HepG2 (cell line): ENCODE data around the gene ZACN. TPM values are rescaled to one million over a fixed set of nuclear protein-coding genes. Genes with fewer than 3 reads are reported as not detected.

Experiments used
- ARNTL ChIP-seq: sonication (generic); formaldehyde crosslinking; IDR thresholded peaks from 2 replicates; pipeline ENCODE4 v1.4.0; 2020; ENCODE audit warnings: mild to moderate bottlenecking, missing genetic modification reagents
- CENPBD1 ChIP-seq: sonication (generic); formaldehyde crosslinking; IDR thresholded peaks from 2 replicates; pipeline ENCODE4 v1.8.0; 2022; ENCODE audit warnings: missing genetic modification reagents, low read depth, mild to moderate bottlenecking, borderline replicate concordance
- CHCHD3 ChIP-seq: sonication (generic); formaldehyde crosslinking; IDR thresholded peaks from 2 replicates; pipeline ENCODE4 v1.8.0; 2022; ENCODE audit warnings: mild to moderate bottlenecking, missing genetic modification reagents, moderate library complexity
- ETV5 ChIP-seq: IDR thresholded peaks from 2 replicates; pipeline ENCODE4 v1.6.1; 2018; ENCODE audit warnings: missing biosample characterization, missing genetic modification reagents, inconsistent platforms, borderline replicate concordance
- GABPA ChIP-seq, 2 experiments: IDR thresholded peaks; 2 replicates each; pipeline ENCODE4 v1.6.1; 2011 to 2016; ENCODE audit warnings: low read depth in 2 of 2, low read length in 1 of 2, missing biosample characterization in 1 of 2, missing genetic modification characterization in 1 of 2
- IKZF4 ChIP-seq: sonication (generic); formaldehyde crosslinking; IDR thresholded peaks from 2 replicates; pipeline ENCODE4 v1.5.1; 2020; ENCODE audit warnings: borderline replicate concordance, mild to moderate bottlenecking, low read depth, missing genetic modification reagents; ENCODE audit errors: not compliant biosample characterization
- KAT8 ChIP-seq: IDR thresholded peaks from 2 replicates; pipeline ENCODE4 v1.6.1; 2016; ENCODE audit warnings: missing genetic modification reagents, missing compliant biosample characterization
- MEF2D ChIP-seq: sonication (generic); formaldehyde crosslinking; IDR thresholded peaks from 2 replicates; pipeline ENCODE4 v1.5.1; 2020; ENCODE audit warnings: mild to moderate bottlenecking, missing genetic modification reagents
- MNT ChIP-seq: fragments of 450-650 bp; IDR thresholded peaks from 2 replicates; pipeline ENCODE4 v1.6.1; 2016
- NAIF1 ChIP-seq: sonication (generic); formaldehyde crosslinking; IDR thresholded peaks from 2 replicates; pipeline ENCODE4 v1.5.0; 2020; ENCODE audit warnings: mild to moderate bottlenecking, missing genetic modification reagents, borderline replicate concordance
- NCOA1 ChIP-seq: sonication (generic); formaldehyde crosslinking; IDR thresholded peaks from 2 replicates; pipeline ENCODE4 v1.9.0; 2021; ENCODE audit warnings: missing genetic modification reagents
- NFATC3 ChIP-seq: sonication (generic); formaldehyde crosslinking; IDR thresholded peaks from 2 replicates; pipeline ENCODE4 v1.5.1; 2020; ENCODE audit warnings: mild to moderate bottlenecking, missing genetic modification reagents
- NR1H2 ChIP-seq: sonication (generic); formaldehyde crosslinking; IDR thresholded peaks from 2 replicates; pipeline ENCODE4 v1.8.1; 2022; ENCODE audit warnings: low read depth, missing genetic modification reagents, borderline replicate concordance
- NR2F2 ChIP-seq: IDR thresholded peaks from 2 replicates; pipeline ENCODE4 v1.6.1; 2012; ENCODE audit warnings: low read depth, inconsistent platforms, borderline replicate concordance
- NRL ChIP-seq: sonication (generic); formaldehyde crosslinking; IDR thresholded peaks from 2 replicates; pipeline ENCODE4 v1.5.0; 2020; ENCODE audit warnings: missing genetic modification reagents, mild to moderate bottlenecking, moderate library complexity, borderline replicate concordance
- PITX1 ChIP-seq: sonication (generic); formaldehyde crosslinking; IDR thresholded peaks from 2 replicates; pipeline ENCODE4 v1.5.1; 2020; ENCODE audit warnings: mild to moderate bottlenecking, missing genetic modification reagents
- REPIN1 ChIP-seq: sonication (generic); formaldehyde crosslinking; IDR thresholded peaks from 2 replicates; pipeline ENCODE4 v1.8.0; 2022; ENCODE audit warnings: missing genetic modification reagents, low read depth, mild to moderate bottlenecking, borderline replicate concordance
- SOX13 ChIP-seq, 3 experiments: fragments of 450-650 bp in 1 of 3; sonication (generic) in 1 of 3; formaldehyde crosslinking in 1 of 3; IDR thresholded peaks in 2 of 3; conservative IDR thresholded peaks in 1 of 3; 2 replicates each; pipeline versions ENCODE4 v1.5.0 to v1.6.1; 2016 to 2020; ENCODE audit warnings: antibody characterized with exemption in 1 of 3, mild to moderate bottlenecking in 1 of 3, missing compliant biosample characterization in 1 of 3, missing genetic modification reagents in 1 of 3, moderate library complexity in 1 of 3
- ZBTB14 ChIP-seq: sonication (generic); formaldehyde crosslinking; IDR thresholded peaks from 2 replicates; pipeline ENCODE4 v1.4.0; 2020; ENCODE audit warnings: missing genetic modification reagents
- ZIK1 ChIP-seq: sonication (generic); formaldehyde crosslinking; IDR thresholded peaks from 2 replicates; pipeline ENCODE4 v1.5.0; 2020; ENCODE audit warnings: mild to moderate bottlenecking, low read depth, missing genetic modification reagents, borderline replicate concordance
- ZNF280D ChIP-seq: sonication (generic); formaldehyde crosslinking; IDR thresholded peaks from 2 replicates; pipeline ENCODE4 v1.5.1; 2020; ENCODE audit warnings: mild to moderate bottlenecking, missing genetic modification reagents
- ZNF572 ChIP-seq: sonication (generic); formaldehyde crosslinking; IDR thresholded peaks from 2 replicates; pipeline ENCODE4 v1.5.1; 2020; ENCODE audit warnings: mild to moderate bottlenecking, missing genetic modification reagents
- polyA plus RNA-seq, 8 experiments: library from polyadenylated mRNA; depleted of rRNA in 3 of 8; stranded (reverse) in 7 of 8; unstranded in 1 of 8; fragments of >200 nt; fragmentation: Illumina TruSeq in 4 of 8; extraction: Trizol in 4 of 8; gene quantifications; 2 replicates each; pipeline versions ENCODE4 v1.2.1 to v1.2.3, GENCODE V29; 2011 to 2016; ENCODE audit warnings: low read depth in 4 of 8, missing spikeins in 1 of 8, mixed read lengths in 1 of 8; ENCODE audit not compliant: insufficient read depth in 1 of 8
- total RNA-seq, 5 experiments: library from RNA; depleted of rRNA; stranded (reverse); fragments of >200 nt; fragmentation: Illumina TruSeq; extraction: Trizol; gene quantifications; 2 replicates each; pipeline ENCODE4 v1.2.3, GENCODE V29; 2016; ENCODE audit warnings: low read depth in 1 of 5

Gene ZACN
- total and polyA plus RNA-seq, 2 of the 13 experiments (the other 11 are each of a cell fraction or from before 2014, with no cell fraction given): 0.11 to 0.15 TPM

GRCh38 chr17:76131692-76132573, 53.0 kb downstream of the ZACN start (continued):
- TF ChIP-seq NCOA1 (no peak), ETV5 (CRISPR knock-in tag) (no peak), MEF2D (CRISPR knock-in tag) (no peak), NR2F2 (peak; percentile 12; the same call in 1 of the 2 replicates), MNT (no peak), CHCHD3 (CRISPR knock-in tag) (0 out of 2 replicates have a peak, but pooled peaks have one; percentile 71), ZNF572 (CRISPR knock-in tag) (peak; percentile 72; the same call in 1 of the 2 replicates), ZNF280D (CRISPR knock-in tag) (no peak), IKZF4 (CRISPR knock-in tag) (no peak), REPIN1 (CRISPR knock-in tag) (no peak), CENPBD1 (CRISPR knock-in tag) (no peak), NFATC3 (no peak), NR1H2 (CRISPR knock-in tag) (no peak), NAIF1 (CRISPR knock-in tag) (no peak), GABPA (IDR thresholded peaks at IDR 0.05; ENCODE audit: low read depth, low read length) (no peak), GABPA (CRISPR knock-in tag; IDR thresholded peaks at IDR 0.05; ENCODE audit: low read depth) (no peak), KAT8 (CRISPR knock-in tag) (no peak), ARNTL (CRISPR knock-in tag) (no peak), PITX1 (peak; percentile 63; the same call in 1 of the 2 replicates), ZBTB14 (CRISPR knock-in tag) (no peak), NRL (CRISPR knock-in tag) (no peak), SOX13 (IDR thresholded peaks at IDR 0.05) (no peak), SOX13 (CRISPR knock-in tag; conservative IDR thresholded peaks at IDR 0.05 in 1 of 2, IDR thresholded peaks at IDR 0.05 in 1 of 2) (peak in 1 of 2 experiments; percentile 67; a peak in 2 of 4 replicates), ZIK1 (no peak)
